Nucleus accumbens (tissue), 56 donors: Measurements from ENCODE around the gene EIF3CL.
"Not testable (repeated sequence)": the region's sequence is repeated elsewhere in the genome, so short reads cannot be mapped to it uniquely, and the experiment has no call there.

Source experiments
- DNase-seq, 56 donors: peaks; one replicate each; lab custom pipeline; 2025; lab: John Stamatoyannopoulos, UW

The EIF3CL gene

DNA sequence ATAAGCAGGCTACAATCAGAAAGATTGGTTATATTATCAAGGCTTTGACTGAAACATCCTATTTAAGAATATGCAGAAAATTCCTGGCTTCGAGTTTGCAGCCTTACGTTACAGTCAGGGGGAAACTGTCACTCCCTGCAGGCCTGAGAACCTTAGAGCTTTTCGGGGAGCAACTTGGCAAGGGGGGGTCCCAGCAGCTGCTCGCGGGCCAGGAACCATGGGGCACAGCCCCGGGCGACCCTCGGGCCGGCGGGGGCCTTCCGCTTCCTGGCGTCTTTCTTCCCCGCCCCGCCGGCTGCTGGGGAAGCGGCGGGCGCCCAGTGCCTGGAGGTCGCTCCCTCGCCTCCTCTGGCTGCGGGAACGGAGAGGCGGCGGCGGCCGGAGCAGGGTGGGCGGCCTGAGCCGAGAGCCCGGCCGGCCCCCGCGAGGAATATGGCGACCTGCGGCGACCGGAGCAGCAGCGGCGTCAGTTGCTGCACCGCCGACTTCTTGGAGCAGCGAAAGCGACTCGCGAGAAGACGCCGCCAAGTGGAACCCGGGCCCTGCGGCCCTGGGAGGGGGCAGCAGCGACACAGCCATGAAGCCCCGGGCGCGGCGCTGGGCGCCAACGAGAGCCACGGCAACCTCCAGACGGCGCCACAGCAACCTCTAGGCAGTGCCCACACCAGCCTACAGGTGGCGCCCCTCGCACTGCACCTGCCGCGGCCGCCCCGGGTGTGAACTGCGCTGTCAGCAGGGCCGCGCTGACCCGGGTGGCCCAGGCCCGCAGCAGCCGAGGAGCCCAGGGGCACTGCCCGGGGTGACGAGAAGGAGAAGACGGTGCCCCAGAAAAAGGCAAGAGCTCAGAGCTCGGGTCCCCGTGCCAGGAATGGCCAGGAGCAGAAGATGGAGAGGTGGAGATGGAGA, 39.1 kb downstream of the EIF3CL start:
- DNase-seq: not testable (repeated sequence)

DNA sequence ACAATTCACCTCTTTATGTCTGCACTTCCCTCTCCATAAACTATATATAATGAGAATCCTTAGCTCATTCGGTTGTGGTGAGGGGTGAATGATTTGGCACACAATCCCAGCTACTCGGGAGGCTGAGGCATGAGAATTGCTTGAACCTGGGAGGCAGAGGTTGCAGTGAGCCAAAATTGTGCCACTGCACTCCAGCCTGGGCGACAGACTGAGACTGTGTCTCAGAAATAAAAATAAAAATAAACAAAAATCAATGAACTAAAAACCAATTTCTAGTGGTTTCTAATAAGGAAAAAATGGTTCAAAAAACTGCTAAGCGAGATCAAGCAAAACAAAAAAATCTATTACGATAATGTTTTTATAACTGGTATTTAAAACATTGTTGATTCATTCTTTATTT, 40.2 kb downstream of the EIF3CL start, which contains the start of gene NPIPB6:
Gene NPIPB6 (minus strand): TSS at position 101 of the 400 bp plus-strand sequence. CDS start 686 bp downstream, outside the sequence.
- DNase-seq: not testable (repeated sequence)

DNA sequence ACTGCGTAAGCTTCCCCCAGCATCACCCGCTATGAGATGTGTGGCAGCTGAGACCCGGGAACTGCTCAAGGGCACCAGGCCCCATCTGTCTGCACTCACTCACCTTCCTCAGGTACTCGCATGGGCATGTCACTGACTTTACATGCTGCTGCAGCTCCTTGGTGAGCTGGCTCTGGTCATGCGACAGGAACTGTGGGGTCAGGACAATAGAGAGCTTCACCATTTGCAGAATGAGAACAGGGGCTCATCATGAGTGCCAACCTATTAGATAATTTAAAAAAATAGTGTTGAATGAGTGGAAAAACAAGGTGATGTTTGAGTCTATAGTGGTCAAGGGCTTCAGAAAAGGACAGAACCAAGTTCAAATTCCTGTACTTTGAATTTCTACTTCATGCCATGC, 41.0 kb downstream of the EIF3CL start:
- not testable (repeated sequence) for DNase-seq

GRCh38 chr16:28338230-28338629, 65.4 kb downstream of the EIF3CL start:
- DNase-seq: not testable (repeated sequence)

- not testable (repeated sequence) for DNase-seq
Observed at GRCh38 chr16:28336940-28337710, 66.5 kb downstream of the EIF3CL start.

- not testable (repeated sequence) for DNase-seq
Observed at GRCh38 chr16:28335678-28336077, 68.0 kb downstream of the EIF3CL start.

DNA sequence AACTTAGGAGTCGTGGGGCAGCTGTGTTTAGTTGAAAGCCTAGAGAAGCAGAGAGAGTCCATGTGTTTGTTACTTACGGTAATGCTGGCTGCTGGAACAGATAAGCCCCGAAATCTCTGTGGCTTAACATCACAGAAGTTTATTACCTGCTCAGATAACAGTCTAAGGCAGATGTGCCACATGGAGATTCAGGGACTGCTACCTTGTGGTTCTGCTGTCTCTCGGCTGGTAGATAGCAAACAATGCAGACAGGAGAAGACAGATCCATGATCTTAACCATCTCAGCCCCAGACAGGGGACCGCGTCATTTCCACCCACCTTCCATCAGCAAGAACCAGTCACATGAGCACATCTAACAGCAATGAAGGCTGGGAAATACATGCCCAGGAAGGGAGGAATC, 71.0 kb downstream of the EIF3CL start:
- not testable (repeated sequence) for DNase-seq

DNA sequence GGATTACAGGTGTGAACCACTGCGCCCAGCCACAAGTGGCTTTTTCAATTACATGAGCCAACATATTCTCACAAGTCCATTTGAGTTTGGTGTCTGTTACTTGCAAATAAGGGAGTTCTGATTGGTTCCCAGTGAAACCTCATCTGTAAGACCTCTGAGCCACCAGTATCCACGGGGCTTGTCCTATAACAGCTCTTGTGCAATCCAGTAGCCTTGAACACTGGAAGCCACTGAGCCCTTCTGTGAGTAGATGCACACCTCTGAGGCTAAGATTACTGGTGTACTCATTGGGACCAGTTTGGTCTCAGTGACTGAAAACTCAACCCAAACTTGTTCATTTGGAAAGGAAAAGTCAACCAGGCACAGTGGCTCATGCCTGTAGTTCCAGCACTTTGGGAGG, 72.7 kb downstream of the EIF3CL start:
- not testable (repeated sequence) for DNase-seq

- peak in 34 of 56 donors; percentile 4 to 66 (median 33) for DNase-seq
Observed at GRCh38 chr16:28330232-28330631, 73.4 kb downstream of the EIF3CL start.
